CD4-positive, alpha-beta T cell treated with Interferon gamma for 1 hour (primary cell): ENCODE data around the gene UHRF2.
"Not testable (repeated sequence)": the region's sequence is repeated elsewhere in the genome, so short reads cannot be mapped to it uniquely, and the experiment has no call there.

Experiments
- DNase-seq: peaks from one replicate; pipeline ENCODE4 v3.0.0-alpha.2; 2020

Gene UHRF2

DNA sequence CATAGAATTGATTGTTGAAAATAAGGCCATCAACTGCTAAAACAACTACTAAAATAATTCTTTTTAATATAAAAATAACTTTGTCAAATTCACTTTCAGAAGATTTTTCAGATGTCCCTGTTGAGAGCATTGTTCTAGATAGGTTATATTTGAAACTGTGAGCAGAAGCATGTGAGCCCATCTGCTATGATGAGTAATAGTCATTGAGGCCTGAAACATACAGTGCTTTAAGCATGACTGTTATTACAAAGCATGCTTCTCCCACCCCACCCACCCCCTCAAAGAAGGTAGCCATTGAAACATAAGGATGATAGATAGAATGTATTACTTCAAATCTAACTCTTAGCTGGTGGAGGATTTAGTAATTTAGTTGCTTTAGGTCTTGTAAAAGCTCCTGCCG, 86.0 kb downstream of the UHRF2 start:
- DNase-seq: no peak

DNA sequence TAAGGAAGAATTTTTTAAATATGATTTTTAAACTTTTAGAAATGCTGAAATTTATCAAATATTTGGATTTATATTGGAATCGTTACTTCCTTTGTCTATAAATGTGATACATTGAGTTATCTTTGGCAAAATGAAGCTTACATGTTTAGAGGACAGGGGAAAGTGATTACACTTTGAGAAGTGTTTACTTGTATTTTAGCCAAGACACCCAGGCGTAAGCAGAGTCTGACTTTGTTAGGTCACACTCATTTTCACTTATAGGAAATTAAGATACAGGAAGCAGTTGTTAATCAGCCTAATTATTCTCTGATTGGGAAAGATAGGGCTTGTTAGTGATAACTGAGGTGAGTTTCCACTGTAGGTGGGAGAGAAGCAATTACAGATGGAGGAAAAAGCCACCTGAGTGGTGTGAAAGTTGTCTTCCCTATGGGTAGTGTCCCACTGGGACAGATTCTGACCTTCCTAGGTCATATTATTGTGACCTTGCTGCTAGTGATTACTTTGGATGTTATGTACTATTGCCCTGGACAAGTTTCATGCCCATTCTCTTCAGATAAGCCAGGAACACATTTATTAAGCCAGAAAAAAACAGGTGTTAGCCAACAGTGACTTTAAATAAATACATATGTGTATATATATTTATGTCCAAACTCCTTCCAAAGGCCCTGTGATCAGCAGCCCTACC, 88.7 kb downstream of the UHRF2 start:
- DNase-seq: no peak

DNA sequence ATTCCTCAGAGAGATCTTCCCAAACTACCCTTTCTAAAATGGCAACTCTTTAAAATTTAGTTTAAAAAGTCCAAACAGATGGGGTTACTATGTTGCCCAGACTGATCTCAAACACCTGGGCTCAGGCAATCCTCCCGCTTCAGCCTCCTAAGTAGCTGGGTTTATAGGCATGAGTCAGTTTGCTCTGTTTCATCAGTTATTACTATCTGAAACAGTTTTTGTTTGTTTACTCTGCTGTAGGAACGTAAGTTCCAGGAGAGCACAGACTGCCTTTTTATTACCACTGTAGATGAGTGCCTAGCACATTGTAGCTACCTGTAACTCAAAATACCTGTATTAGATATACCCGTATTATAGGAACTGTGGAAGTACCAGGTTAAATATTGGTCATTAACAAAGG, 89.4 kb downstream of the UHRF2 start:
- DNase-seq: no peak

DNA sequence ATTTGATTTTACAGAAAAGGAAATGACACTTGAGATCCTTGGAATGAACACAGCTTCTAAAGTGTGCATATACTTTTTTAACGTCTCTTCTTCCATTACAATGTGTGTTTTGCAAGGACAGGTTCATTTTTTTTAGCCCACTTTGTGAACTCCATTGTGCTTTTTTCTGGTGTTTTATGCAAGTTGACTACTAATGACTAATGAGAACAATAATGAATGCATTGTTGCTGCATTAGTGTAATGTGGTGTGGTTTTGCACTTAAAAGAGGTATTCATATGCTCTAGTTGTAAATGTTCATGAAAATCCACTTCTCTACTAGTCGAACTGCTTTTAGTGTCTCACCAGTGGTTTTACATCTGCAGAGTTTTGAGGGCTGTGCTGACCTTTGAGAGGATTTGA, 93.6 kb downstream of the UHRF2 start:
- no peak for DNase-seq

DNA sequence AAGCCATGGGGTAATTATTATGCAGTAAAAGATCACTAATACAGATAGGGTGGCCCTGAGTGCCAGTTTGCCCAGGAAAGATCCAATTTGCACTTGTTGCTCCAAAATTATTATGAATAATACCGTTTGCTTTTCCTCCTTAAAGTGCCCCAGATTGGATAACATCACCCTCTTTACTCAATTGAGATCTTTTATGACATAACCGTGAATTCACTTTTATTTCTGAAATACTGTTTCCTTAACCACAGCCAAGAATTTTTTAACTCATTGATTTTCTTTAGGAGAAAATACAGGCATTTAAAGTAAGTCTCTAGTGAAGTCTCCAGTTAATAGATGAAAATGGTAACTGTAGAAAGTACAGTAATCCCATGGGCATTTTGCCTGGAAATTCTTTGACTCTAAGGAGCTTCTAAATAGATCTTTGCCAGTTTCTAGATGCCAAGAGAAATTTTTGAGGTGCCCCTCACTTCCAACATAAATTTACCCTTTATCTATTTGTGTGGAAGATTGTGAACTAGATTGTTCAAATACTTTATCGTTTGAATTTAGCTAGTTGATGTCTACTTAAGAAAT, 99.2 kb downstream of the UHRF2 start:
- no peak for DNase-seq

DNA sequence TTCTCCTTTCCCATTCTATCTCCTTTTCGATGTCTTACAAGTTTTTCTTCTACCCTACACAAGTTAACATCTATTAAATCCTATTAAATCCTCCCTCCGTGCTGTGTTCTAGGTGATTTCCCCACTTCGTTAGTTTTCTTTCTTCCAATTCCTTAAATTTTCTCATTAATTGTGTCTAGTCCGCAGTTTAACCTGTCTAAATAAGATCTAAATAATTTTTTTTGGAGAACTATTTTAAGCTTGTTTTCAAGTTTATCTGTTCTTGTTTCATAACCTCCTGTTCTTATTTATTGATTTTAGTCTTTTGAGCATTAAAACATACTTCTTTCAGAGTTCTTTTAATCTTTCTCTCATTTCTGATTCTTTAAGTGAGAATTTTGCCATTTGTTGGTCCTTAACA, 109.3 kb downstream of the UHRF2 start:
- no peak for DNase-seq

DNA sequence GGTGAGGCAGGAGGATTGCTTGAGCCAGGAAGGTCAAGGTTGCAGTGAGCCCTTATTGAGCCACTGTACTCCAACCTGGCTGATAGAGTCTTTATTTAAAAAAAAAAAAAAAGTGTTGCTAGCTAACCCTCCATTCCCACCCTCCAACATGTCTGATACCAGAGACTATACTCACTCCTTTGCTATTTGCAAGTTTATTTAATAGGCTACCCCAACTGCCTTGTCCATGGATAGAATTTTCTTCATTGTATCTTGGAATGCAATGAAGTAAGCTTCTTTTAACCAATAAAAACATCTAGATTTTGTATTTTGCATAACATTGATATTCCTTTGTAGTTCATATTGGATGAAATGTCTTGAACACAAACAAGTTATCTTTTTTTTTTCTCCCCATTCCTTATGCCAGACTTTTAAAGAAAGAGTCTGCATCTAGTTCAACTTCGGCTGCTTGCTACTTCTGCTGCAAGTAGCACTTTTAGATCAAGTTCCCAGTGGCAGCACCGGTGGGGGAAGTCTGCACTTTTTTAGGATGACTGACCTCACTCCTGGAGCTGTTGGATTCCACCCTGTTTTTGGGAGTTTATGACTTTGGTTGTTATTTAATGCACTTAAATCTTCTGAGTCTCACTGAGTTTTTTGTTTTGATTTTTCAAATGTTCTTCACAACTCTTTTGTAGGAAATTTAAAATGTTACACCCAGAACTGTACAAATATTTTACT, 112.5 kb downstream of the UHRF2 start:
- DNase-seq: no peak

DNA sequence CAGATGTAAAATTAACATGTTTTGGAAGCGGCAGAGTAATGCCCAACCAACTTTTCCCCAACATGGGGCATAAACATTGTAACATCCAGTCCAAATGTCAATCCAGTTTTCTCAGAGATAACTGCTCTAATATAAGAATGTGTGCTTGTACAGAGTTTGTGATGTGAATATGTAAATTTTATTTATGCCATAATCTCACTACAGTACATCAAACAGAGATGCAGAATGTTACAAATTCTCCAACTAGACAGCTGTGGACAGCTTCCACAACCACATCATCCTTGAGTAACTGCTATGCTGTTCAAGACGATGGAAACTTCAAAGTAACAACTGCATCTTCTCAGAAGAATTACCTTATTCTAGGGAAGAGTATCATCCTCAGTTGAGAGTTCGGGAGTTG, 122.6 kb downstream of the UHRF2 start:
- no peak for DNase-seq

DNA sequence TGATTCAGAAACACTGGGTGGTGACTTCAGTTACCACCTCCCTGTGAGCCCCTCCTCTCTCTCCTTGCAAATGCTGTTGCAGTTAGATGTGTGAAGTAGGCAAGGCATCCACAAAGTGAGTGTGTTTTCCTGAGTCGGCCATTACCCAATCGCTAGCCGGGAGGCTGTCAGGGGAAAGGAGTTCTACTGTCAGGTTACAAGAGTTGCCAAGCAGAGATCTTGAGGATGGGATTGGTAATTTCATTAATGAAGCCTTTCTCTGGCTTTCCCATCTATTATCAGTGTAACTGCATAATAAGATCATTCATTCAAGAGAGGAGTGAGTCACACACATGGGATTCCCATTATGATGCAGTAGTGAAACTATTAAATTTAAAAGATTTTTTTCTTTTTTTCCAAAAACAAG, 125.7 kb downstream of the UHRF2 start:
- no peak for DNase-seq

DNA sequence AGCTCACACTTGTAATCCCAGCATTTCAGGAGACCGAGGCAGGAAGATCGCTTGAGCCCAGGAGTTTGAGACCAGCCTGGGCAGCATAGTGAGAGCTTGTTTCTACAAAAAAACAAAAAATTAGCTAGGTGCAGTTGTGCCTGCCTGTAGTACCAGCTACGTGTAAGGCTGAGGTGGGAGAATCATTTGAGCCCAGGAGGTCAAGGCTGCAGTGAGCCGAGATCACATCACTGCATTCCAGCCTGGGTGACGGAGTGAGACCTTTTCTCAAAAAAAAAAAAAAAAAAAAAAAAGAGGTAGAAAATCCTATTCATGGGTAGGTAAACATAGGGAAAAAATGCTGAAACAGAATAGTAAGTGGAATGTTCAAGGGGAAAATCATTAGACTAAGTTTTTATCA, 129.6 kb downstream of the UHRF2 start:
- DNase-seq: not testable (repeated sequence)

DNA sequence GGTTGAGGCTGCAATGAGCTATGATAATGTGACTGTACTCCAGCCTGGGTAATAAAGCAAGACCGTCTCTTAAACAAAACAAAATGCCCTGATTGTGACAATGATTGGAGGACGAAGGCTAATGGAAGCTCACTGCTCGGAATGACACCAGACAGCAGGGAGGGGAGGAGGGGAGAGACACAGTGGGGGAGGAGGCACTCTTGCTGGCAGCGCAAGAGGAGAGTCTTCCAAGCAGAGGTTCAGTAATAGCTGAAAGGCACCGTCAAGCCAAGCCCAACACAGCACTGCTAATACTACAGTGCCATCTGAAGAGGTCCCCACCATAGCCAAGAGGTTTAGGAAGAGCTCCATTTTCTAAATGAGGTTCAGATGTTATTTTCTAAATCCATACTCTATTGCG, 130.2 kb downstream of the UHRF2 start:
- no peak for DNase-seq

DNA sequence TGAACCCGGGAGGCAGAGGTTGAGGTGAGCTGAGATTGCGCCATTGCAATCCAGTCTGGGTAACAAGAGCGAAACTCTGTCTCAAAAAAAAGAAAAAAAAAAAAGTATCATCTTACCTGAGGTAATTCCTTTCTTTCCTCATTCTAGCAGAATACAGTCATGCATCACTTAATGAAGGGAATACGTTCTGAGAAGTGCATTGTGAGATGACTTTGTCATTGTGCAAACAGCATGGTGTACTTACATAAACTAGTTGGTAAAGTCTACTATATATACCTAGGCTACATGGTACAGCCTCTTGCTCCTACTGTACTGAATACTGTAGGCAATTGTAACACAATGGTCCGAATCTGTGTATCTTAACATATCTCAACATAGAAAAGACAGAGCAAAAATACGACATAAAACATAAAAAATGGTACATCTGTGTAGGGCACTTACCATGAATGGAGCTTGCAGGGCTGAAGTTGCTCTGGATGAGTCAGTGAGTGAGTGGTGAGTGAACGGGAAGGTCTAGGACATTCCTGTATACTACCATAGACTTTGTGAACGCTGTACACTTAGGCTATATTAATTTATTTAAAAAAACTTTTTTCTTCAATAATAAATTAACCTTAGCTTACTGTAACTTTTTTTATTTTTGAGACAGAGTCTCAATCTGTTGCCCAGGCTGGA, 132.2 kb downstream of the UHRF2 start:
- no peak for DNase-seq

DNA sequence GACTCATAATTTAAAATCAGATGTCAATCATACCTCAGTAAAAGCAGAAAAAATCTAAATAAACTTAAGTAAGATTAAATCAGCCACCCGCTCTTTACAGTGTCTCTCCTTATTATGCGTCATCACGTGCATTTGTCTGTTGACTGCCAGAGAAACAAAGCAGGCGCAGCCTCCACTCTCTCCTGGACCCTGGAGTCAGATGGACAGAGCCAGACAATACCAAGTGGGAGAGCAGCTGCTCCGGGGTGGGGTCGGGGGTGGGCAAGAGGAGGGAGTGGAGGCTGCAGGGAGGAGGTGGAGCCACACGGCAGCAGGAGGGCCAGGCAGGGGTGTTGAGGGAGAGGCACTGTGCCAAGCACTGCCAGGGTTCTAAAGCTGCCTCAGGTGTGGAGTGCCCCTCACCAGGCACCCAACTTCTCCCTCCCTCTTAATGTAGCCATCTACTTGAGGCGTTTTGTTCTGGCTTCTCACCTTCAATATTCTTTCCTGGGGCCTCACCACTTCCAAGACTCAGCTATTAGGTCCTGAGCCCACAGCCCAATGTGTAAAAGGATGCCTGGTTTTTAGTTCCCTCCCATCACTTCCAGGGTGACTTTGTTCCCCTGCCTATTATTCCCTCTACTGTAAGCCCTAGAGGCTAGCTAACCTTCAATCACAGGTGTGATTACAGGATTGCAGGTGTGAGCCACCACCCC, 136.3 kb downstream of the UHRF2 start:
- DNase-seq: no peak

DNA sequence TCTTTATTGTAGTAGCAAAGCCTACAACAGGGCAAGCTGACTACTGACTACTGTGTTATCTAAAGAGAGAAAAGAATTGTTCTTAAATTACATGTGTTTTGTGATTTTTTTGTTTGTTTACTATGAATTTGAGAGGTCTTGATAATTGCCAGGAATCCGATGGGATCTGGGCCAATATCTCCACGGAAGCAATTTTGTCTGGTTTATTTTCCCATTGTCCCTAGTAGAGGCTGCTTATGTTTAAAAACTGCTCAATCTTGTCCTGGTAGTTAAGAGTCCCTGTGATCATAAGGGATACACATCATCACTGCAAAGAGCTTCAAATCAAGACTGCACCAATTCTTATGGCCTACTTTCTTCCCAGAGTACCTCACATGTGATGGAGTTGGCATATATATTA, 138.1 kb downstream of the UHRF2 start:
- DNase-seq: no peak

DNA sequence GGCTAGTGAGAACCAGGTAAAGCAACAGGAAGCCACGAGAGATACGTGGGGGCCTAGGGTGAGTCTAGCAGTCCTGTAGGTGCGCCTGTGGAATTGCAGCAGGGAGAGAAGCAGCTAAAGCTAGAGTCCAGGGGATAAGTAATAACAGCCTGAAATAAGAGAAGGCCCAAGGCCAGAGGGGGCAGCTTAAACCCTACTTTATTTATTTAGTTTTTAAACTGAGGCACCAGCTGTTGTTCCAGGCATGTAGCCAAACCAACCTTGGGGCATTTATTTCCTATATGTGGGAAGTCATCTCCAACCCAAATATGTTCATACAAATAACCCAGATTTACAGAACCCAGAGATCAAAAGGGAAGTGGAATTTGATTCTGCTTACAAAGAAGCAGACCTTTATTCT, 139.0 kb downstream of the UHRF2 start:
- DNase-seq: no peak

DNA sequence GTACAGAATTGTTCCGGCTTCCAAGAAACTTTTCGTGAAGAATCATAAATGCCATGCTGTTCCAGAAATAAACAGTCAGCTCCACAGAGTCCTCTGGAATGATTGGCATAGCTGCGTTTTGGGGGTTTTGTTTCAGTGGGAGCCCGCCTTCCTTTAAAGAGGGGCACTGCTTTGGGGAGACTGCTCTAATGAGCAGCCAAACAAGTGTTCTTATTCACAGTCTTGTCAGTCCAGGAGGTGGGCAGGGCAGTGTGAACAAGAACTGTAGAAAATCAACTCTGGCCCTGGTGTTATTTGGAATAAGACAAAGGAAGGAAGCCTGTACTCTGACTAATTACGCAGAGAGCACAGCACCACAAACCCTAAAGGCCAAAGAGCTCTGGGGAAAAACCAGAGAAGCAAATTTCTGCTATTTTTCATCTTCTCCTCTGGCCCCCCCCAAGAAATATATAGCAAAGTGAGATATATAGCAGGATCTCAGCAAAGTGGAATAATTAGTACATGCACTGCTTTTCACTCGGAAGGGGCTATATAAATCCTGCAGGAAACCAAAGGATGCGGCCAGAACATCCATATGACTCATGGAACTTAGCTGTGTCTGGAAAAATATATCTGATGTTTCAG, 139.6 kb downstream of the UHRF2 start:
- no peak for DNase-seq

DNA sequence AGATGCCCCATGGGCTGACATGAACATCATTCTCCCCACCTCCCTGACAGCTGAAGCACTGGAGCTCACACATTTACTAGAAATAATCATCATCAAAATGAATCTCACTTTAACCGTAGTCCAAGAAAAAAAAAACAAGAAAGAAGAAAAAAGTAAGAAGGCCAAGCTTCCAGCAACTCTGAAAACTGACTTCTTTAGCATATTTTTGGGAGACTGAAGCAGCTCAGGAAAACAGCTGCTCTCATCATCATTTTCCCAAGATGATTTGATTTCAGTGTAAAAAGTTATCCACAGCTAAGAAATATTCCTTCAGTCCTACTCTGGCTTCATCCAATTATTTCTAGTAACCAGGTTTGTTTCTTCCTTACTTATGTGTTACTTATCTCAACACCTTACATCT, 140.9 kb downstream of the UHRF2 start:
- DNase-seq: no peak
